T-helper 9 cell (primary cell): Measurements from ENCODE around the gene NDUFV2.
"Not testable (repeated sequence)": the region's sequence is repeated elsewhere in the genome, so short reads cannot be mapped to it uniquely, and the experiment has no call there.

Experiments used
- DNase-seq: peaks from one replicate; pipeline ENCODE4 v3.0.0-alpha.2; 2020
- total RNA-seq, 2 donors: gene quantifications; one replicate each; lab custom pipeline; 2026; lab: John Stamatoyannopoulos, UW

NDUFV2 gene
- total RNA-seq, result 18.0 to 67.8 reads per million in 2 donors

DNA sequence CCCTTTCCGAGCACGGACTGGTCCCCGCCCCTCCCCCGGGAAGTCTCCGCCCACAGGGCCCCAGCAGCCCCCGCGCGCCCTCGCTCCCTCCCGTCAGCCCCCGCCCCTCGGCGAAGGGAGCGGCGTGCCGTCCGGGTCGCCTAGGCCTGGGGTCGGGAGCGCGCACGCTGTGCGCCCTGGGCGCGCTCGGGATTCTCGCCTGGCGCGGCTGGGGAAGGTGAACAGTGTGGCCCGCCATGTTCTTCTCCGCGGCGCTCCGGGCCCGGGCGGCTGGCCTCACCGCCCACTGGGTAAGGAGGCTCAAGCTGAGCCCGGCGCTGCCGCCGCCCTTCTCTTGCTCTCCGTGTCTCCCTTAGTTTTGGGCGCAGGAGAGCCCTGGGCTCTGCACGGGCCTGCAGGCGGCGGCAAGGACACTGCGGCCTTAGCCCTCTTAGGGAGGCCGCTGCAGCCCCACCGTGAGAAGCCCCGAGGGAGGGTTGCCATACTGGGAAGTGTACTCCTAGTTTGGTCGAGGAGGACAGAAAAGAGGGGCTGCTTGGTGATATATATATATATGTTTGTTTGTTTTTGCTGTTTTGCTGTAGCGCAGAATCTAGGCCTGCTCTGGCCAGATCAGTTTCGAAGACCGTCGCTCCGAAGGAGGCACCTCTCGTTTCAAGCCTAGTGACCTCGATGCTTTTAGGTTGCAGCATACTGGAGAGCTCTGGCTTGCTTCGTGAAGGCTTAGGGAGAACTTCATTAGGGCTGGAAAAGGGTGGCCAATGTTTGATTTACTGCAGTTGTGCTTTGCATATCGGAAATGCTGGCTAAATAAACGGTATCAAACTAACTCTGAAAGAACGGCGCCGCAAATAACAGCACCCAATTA is at the start of gene NDUFV2:
Gene NDUFV2 (plus strand): TSS at position 192 of the 868 bp plus-strand sequence. CDS start 45 bp downstream, at position 237.
- peak; percentile 97 for DNase-seq

DNA sequence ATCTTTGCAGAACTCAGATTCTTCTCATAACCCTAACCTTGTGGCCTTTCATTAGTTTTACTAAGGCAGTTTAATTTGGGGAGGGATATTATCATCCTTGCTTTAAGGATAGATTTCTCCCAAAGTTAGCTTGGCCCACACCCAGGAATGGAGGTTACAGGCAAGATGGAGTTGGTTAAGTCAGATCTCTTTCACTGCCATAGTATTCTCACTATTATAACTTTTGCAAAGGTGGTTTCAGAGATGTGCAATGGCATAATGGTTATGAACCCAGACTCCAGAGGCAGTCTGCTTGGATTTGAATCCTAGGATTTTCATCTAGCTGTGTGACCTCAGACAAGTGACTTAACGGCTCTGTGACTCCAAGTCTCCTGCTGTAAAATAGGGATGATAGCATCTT is 48.7 kb upstream of the NDUFV2 start:
- no peak for DNase-seq

DNA sequence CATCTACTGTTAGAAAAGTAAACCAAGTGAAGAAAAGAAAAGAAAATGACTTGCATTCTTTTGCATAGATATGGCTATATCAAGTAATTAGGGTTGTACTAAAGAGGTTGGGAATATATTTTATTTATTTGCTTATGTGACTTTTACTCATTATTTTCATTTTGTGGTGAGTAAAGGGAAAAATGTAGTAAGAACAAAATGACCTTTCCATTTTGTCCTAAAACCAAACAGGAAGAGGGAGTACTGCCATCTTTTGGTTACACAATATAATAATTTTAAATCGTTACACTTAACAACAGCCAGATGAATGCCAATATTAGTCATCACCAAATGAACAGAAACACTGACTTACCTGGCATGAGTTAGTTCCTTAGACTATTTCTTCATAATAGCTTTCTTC is 47.3 kb upstream of the NDUFV2 start:
- no peak for DNase-seq

DNA sequence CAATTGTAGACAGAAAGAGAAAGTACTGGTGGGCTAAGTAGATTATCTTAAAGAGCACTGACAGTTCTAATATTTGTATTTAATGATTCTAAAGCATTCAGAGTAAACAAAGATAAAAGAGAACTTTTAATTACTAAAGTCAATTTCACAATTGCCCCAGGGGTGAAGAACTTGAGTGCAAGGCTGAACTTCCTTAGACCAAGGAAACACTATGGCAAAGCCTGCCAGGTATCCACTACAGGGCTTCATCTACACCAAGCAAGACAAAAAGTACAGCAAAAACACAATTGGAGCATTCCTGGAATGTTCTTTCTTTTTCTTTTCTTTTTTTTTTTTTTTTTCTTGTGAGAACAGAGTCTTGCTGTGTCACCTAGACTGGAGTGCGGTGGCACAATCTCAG is 46.9 kb upstream of the NDUFV2 start:
- DNase-seq, result no peak

DNA sequence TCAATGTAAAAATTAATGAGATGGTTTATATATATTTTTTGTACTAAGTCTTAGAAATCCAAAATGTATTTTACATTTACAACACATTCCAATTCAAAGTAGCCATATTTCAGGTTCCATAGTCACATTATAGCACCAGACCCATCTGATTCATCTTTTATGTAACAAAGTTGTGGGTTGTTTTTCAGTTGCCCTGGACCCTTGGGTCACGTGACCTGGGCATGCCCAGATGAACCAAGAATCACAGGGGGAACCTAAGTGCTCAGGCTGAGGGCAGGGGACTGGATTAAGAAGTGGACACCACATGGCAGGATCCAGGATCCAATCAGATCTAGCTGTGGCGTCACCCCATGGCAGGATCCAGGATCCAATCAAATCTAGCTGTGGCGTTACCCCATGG is 44.9 kb upstream of the NDUFV2 start:
- DNase-seq, result no peak

DNA sequence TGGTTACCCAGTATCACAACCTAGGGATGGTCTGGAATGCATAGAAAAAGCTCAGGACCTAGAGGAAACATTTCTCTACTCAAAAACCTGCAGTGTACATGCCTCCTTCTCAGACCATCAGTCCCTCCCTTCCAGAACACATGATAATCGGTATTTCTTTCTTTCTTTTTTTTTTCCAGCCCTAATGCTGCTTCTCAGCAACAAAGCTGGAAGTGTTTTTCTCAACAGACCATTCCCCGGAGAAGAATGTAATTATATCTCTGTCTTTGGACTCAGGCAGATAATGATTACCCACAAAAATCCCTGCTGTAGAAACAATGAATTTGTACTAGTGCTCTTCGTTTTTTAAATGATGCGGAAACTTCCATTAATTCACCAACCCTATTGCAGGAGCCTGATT is 44.1 kb upstream of the NDUFV2 start:
- DNase-seq, result no peak

DNA sequence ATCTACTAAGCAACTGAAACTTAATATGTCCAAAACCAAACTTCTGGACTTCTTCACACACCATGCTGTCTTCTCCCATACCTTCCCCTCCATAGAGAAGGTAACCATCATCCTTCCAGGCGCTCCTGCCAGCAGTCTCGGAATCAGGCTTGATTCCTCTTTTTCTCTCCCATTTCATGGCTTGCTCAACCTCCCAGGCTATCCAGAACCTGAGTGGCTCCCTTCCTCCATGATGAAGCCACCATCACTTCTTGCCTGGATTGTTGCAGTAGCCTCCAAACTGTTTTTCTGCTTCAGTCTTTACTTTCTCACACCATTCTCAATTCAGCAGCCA is 40.1 kb upstream of the NDUFV2 start:
- no peak for DNase-seq

DNA sequence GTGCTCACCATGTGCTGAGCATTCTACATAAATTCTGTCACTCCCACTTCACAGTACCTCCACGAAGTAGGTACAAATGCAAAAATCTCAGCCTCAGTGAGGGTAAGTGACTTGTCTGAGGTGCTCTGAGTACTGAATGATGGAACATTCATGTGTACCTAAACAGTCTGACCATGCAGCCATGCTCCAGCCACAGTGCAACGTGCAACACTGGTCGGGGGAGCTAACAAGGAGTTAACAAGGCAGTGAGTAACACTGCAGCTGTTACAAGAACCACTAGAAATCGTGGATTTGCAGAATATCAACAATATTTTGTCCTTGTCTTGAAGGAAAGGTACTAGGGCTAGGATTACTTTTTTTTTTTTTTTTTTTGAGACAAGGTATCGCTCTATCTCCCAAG is 36.6 kb upstream of the NDUFV2 start:
- DNase-seq, result no peak

DNA sequence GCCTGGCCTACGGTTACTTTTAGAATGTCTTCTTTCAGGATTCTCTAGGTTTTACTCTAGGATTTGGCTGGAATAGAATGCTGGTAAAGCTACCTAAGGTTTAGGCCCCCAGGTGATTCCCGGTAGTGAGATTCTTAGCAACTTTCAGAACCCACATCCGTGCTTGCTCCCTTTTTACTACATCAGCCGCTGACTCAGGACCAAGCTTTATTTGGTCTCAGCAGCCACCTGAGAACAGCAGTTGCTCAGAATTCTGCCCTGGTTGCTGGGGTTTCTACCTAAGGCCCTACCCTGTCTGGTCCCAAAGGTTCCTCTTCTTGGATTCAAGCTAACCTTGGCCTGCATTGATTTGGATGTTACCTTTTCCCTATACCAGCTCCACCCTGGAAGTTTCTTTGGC is 36.1 kb upstream of the NDUFV2 start:
- DNase-seq, result no peak

DNA sequence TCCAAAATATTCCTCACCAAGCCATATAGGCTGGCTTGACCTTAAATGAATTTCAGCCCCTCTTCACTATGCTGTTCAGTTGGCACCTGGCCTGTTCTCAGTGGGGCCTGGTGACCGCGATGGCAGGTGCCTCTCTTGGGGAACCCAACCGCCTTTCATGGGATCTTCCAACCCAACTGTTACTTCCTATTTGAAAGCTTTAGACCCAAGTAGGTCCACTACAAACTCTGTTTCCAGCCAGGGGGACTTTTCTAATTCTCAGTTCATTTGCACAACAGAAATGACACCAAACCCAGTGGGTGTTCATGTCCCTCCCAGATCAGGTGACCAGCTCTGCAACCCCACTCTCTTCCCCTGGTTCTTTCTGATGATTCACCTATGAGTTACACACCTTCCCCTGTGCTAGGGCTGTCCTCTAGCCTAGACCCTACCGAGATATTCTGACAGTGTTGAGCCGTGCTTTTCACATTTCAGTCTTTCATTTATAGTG is 35.6 kb upstream of the NDUFV2 start:
- DNase-seq, result no peak

DNA sequence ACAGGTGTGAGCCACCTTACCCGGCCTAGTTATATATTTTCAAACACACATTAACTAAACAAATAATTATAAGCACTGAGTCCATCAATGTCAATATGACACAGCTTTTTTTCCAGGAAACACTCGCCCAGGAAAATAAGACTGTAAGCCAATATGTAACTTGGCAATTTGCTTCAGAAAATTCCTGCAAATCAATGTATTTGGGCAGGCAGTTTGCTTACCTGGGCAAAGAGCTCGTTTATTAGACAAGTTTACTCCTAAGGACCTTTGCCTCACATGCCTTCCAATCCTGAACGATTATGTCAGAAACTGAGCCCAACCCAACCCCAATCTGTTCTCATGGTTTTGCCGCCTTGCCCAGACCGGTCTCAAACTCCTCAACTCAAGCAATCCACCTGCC is 34.7 kb upstream of the NDUFV2 start:
- DNase-seq, result no peak

DNA sequence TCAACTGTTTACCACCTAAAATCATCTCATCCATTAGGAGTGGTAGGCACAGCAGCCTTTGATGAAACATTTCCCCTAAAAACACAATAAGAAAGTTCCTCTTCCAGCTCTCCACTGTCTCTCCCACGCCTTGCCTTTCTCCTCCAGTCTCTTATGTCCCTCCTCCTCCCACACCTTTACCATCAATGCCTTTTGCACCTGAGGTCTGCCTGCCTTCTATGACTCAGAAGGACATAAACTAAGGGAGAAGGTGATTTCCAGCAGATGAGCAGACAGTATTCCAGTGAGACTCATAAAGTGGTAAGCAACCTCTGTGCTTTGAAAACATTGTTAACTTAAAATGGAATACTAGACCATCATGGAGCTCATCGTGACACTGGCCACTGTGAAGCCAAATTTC is 34.2 kb upstream of the NDUFV2 start:
- DNase-seq, result no peak

DNA sequence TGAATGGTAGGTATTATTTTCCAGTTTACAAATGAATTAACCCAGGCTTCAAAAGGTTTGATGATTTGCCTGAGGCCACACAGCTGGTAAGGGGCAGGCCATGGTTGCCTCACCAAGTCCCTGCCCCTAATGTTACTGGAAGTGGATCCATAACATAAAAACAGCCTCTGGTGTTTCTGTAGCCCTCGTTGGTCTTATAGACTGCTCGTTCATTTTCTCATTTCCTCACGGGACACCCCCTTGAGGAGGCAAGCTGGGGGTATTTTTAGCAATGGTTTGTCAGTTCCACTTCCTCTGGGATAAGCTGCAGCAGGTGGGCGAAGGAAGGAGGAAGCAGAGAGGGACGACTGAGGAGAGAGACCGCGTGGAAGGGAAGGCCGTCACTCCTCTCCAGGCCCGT is 32.9 kb upstream of the NDUFV2 start:
- no peak for DNase-seq

DNA sequence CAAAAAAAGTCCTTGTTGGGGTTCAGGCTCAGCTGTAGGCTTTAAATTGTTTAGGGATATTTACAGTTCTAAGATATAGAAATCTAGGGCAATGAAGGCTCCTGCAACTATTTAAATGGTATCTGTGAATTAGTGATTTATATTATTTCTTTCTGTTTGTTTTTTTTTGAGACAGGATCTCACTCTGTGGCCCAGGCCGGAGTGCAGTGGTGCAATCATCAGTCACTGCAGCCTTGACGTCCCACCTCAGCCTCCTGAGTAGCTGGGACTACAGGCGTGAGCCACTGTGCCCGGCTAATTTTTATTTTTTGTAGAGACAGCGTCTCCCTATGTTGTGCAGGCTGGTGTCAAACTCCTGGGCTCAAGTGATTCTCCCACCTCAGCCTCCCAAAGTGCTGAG is 32.3 kb upstream of the NDUFV2 start:
- no peak for DNase-seq

DNA sequence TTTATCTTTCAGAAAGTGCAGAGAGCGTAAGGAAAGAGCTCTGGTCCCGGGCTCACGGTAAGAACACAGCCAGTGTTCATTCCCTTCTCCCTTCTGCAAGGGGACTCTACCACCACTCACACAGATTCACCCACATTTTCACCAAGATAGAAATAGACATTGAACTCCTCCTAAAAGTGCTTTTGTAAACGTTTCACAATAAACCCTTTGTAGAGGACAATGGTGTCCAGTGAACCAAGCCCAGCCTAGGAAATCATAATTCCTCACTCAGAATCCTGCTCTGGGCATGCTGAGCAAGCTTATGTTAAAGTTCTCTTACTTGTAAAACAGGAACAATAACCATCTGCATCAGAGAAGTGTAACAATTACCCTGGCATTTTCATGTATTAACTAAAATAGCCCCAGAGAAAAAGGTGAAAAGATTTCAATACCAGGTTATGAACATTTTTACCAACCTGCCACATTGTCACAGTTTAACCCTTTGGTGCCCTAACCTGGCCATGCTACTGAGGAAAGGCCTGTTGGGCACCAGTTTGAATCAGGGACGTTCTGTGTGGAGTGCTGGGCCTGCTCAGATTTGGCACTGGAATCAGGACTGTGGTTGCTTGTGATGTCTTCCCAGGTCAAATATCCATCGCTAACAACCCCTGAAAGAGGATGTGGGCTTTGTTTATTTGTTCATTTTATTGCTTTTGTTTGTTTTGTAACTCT is 22.5 kb upstream of the NDUFV2 start:
- no peak for DNase-seq

DNA sequence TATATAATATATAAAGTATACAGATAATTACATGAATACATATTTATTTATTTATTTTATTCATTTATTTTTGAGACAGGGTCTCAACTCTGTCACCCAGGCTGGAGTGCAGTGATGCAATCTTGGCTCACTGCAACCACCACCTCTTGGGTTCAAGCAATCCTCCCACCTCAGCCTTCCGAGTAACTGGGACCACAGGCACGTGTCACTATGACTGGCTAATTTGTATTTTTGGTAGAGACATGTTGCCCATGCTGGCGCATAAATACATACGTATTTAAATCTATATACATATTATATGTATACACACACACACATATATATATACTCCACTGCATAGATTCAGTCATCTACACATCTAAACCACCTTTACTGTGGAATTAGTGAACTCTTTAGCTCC is 20.6 kb upstream of the NDUFV2 start:
- DNase-seq, result no peak

DNA sequence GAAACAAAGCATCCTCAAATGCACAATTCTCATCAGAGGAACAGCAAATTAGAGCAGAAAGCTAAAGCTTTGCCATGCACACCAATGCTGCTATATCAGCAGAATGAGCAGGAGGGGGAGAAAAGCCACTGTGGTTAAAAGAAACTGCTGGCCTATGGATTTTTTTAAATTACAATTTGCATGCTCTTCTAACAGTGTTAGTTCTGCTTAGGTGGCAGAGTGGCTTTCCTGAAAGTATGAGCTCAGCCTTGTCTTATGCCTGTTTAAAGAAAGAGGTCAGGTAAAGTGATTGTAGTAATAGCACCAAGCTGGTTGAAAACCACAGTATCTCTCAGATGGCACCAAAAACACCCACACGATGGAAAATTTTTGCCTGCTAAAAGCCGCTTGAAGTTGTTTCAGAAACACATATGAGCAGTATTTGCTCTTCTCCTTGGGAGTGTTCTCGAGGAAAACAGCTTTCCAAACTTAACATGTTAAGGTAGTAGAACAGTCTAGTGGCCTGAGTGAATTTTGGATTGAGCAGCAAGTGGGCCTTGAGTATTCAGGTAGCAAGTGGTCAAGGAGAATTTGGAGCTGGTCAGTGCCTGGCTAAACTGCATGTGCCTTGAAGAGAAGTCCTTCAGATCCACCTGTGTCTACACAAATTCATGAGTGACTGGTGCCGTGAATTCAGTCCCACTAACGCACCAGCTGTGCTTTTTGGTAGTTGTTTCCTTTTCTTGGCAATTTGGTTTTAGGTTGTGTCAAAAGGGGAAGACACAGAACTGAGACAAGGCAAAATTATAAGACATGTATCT is 19.6 kb upstream of the NDUFV2 start:
- DNase-seq, result no peak

DNA sequence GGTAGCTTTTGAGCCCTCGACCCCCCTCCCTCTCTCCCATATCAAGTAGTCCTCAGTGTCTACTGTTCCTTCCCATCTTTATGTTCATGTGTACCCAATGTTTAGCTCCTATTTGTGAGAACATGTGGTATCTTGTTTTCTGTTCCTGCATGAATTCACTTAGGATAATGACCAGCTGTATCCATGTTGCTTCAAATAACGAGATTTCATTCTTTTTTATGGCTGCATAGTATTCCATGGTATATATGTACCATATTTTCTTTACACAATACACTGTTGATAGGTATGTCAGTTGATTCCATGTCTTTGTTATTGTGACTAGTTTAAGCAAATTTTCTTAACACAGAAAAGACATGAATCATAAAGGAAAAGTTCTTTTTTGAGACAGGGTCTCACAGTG is 16.5 kb upstream of the NDUFV2 start:
- no peak for DNase-seq

DNA sequence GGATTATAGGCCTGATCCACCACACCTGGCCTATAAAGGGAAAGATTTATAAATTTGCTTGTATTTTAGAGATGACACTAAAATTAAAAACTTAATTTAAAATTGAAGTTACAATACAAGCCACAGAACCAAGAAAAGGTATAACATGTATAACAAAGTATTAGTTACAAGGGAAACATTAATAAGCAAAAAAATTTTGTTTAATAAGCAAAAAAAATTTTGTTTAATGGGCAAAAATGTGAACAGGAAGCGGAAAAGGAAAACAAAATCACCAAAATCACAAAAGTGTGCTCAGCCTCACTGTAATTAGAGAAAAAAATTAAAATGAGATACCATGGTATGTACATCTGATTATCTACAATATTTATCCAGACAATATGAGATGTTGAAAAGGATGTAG is 15.9 kb upstream of the NDUFV2 start:
- no peak for DNase-seq

DNA sequence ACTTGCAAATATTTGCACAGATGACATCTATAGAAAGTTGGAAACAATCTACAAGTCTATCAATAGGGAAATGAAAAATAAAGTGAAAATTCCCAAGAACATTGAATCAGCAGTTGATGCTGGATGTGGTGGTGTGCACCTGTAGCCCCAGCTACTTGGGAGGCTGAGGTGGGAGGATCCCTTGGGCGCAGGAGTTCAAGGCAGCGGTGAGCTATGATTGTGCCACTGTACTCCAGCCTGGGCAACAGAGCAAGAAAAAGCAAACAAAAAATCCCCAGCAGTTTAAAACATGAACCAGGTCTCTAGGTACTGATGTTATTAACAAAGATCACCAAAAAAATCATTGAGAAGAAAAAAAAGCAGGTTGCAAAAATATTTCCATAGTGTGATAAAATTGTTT is 15.4 kb upstream of the NDUFV2 start:
- no peak for DNase-seq

DNA sequence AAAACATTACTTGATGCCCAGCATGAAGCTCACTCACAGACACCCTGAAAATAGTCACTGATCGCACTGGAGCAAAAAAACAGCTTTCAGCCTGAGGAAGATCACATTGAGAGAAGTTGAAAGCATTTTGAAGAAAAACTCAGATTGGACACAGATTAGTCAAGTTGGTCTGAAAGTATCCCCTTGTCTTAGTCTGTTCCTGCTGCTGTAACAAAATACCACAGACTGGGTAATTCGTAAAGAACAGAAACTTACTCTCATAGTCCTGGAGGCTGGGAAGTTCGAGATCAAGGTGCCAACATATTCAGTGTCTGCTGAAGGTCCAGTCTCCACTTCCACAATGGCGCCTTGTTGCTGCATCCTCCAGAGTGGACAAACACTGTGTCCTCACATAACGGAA is 14.2 kb upstream of the NDUFV2 start:
- no peak for DNase-seq

DNA sequence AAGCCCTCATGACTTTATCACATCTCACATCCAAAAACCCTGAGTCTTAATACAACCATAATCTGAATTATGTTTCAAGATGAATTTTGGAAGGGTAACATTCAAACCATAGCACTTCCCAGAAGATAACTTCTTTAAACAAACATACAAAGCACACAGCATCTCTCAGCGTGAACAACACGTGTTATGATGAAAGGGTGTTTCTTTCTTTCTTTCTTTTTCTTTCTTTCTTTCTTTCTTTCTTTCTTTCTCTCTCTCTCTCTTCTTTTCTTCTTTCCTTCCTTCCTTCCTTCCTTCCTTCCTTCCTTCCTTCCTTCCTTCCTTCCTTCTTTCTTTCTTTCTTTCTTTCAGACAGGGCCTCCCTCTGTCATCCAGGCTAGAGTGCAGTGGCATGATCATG is 13.8 kb upstream of the NDUFV2 start:
- DNase-seq, result not testable (repeated sequence)

DNA sequence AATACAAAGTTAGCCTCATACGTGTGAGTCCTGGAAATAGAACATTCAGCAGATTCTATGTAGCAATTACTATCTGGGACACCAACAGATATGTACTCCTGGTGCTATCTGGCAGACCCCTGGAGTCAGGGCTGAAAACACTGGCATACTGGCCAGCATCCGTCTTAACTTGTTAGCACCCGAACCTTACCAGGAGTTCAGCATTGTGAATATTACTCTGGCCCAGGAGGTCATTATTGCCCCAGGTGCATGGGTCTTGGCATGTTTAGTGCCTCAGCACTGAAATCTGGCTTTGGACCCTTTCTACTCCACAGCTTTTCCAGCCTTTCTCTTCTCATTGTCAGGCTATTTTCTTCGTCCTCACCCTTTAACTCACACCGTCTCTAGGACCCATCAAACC is 11.9 kb upstream of the NDUFV2 start:
- no peak for DNase-seq
